ENCODE measurements around the gene VRK3. TPM values are rescaled to one million over a fixed set of nuclear protein-coding genes. Genes with fewer than 3 reads are reported as not detected.

VRK3 gene
- total and polyA plus RNA-seq, 2 donors (not counting 1 experiment from before 2014, with no cell fraction given), result 26.9 to 40.6 TPM

DNA sequence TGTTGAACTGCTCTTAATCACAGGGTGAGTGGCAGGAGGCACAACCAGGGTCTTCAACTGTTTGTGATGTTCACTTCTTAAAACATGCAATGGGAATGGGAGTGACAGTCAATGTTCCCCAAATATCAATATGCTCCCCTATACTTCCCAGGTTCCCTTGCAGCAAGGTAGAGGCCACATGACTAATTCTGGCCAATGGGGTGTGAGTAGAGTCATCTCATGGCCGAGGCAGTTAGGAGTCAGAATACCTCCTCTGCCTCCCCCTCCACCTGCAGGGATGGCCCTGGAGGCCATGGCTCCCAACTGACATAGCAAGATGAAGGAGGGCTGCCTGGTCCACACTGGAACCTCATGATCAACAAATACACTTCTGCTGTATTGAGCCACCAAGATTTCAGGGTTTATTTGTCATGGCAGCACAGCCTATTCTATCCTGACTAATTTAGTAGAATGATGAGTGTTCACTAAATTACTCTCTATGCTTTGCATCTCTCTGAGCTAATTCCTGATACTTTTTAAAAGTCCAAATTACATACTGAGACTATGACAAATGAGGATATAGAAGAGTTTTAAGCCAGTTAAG, 8.9 kb downstream of the VRK3 start:
- Histone ChIP-seq H3K4me3 (replicated peaks in 1 of 4; ENCODE audit: control extremely low read depth in 1 of 4, insufficient read depth in 1 of 4, low read depth in 3 of 4, low read length in 4 of 4) (no peak overlapping the region), H3K79me2 (ENCODE audit: control insufficient read depth, insufficient read depth, low read length) (peaks cover under 1% of the 10 kb centered on the region), H3K27ac (ENCODE audit: insufficient read depth, low read length) (no peak overlapping the region), H3K27me3 (ENCODE audit: control insufficient read depth, insufficient read depth, low read length) (no peaks in the 10 kb centered on the region), H3K9me3 (ENCODE audit: control insufficient read depth, insufficient read depth, low read depth, low read length) (no peaks in the 10 kb centered on the region), H3K36me3 (ENCODE audit: control insufficient read depth, insufficient read depth, low read length) (peaks cover 10% of the 10 kb centered on the region), H2AFZ (ENCODE audit: low read length) (no peak overlapping the region), H3K4me1 (ENCODE audit: control insufficient read depth, extremely low read depth, insufficient read depth, low read length) (no peaks in the 10 kb centered on the region), H3K4me2 (ENCODE audit: extremely low read depth, insufficient read depth, low read length) (no peak overlapping the region), H3K9ac (ENCODE audit: insufficient read depth, low read length) (no peak overlapping the region), H4K20me1 (ENCODE audit: control insufficient read depth, extremely low read depth, insufficient read depth, low read length) (no peaks in the 10 kb centered on the region)
- TF ChIP-seq, protein P1, sequence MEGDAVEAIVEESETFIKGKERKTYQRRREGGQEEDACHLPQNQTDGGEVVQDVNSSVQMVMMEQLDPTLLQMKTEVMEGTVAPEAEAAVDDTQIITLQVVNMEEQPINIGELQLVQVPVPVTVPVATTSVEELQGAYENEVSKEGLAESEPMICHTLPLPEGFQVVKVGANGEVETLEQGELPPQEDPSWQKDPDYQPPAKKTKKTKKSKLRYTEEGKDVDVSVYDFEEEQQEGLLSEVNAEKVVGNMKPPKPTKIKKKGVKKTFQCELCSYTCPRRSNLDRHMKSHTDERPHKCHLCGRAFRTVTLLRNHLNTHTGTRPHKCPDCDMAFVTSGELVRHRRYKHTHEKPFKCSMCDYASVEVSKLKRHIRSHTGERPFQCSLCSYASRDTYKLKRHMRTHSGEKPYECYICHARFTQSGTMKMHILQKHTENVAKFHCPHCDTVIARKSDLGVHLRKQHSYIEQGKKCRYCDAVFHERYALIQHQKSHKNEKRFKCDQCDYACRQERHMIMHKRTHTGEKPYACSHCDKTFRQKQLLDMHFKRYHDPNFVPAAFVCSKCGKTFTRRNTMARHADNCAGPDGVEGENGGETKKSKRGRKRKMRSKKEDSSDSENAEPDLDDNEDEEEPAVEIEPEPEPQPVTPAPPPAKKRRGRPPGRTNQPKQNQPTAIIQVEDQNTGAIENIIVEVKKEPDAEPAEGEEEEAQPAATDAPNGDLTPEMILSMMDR (conservative IDR thresholded peaks at IDR 0.05 in 1 of 2, IDR thresholded peaks at IDR 0.05 in 1 of 2; ENCODE audit: low read depth in 1 of 2, low read length in 2 of 2), result no peak
- TF ChIP-seq EZH2 (IDR thresholded peaks at IDR 0.05; ENCODE audit: low read length, missing control alignments), result no peak
- DNase-seq (ENCODE audit: low read depth in 2 of 2), result no peak

DNA sequence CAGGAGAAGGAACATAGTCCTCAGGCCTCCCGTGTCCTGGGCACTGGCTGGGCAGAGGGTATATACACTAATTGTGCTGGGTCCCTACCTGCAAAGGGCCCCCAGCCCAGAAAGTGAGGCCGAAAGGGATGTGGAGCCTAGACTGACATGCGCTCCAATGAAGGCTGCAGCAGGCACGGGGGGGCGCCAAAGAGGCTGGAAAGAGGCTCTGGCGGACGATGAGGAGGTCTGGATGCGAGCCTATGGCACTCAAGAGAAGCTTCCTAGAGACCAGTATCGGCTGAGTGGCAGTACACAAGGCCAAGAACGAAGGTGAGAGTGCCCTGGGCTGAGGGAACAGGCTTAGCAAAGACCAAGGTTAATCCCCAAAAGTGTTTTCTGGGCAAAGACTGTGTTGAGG, 16.6 kb downstream of the VRK3 start:
- no peaks in the 10 kb centered on the region for H3K9me3 ChIP-seq (ENCODE audit: control insufficient read depth, insufficient read depth, low read depth, low read length)
- H3K79me2 ChIP-seq (ENCODE audit: control insufficient read depth, insufficient read depth, low read length), result no peaks in the 10 kb centered on the region
- no peak for TF ChIP-seq EZH2 (IDR thresholded peaks at IDR 0.05; ENCODE audit: low read length, missing control alignments)
- TF ChIP-seq, protein P1 (conservative IDR thresholded peaks at IDR 0.05 in 1 of 2, IDR thresholded peaks at IDR 0.05 in 1 of 2; ENCODE audit: low read depth in 1 of 2, low read length in 2 of 2), result no peak
- H3K4me3 ChIP-seq (replicated peaks in 1 of 4; ENCODE audit: control extremely low read depth in 1 of 4, insufficient read depth in 1 of 4, low read depth in 3 of 4, low read length in 4 of 4), result no peak overlapping the region
- H4K20me1 ChIP-seq (ENCODE audit: control insufficient read depth, extremely low read depth, insufficient read depth, low read length), result no peaks in the 10 kb centered on the region
- H3K27ac ChIP-seq (ENCODE audit: insufficient read depth, low read length), result no peak overlapping the region
- H3K9ac ChIP-seq (ENCODE audit: insufficient read depth, low read length), result no peak overlapping the region
- H3K4me2 ChIP-seq (ENCODE audit: extremely low read depth, insufficient read depth, low read length), result no peak overlapping the region
- H3K36me3 ChIP-seq (ENCODE audit: control insufficient read depth, insufficient read depth, low read length), result peaks cover 11% of the 10 kb centered on the region
- peaks cover 5% of the 10 kb centered on the region for H3K4me1 ChIP-seq (ENCODE audit: control insufficient read depth, extremely low read depth, insufficient read depth, low read length)
- no peak overlapping the region for H2AFZ ChIP-seq (ENCODE audit: low read length)
- no peaks in the 10 kb centered on the region for H3K27me3 ChIP-seq (ENCODE audit: control insufficient read depth, insufficient read depth, low read length)
- no peak for DNase-seq (ENCODE audit: low read depth in 2 of 2)

- Histone ChIP-seq H3K4me1 (ENCODE audit: control insufficient read depth, extremely low read depth, insufficient read depth, low read length) (peaks cover 8% of the 10 kb centered on the region), H3K4me2 (ENCODE audit: extremely low read depth, insufficient read depth, low read length) (no peak overlapping the region), H3K79me2 (ENCODE audit: control insufficient read depth, insufficient read depth, low read length) (no peaks in the 10 kb centered on the region), H3K4me3 (replicated peaks in 1 of 4; ENCODE audit: control extremely low read depth in 1 of 4, insufficient read depth in 1 of 4, low read depth in 3 of 4, low read length in 4 of 4) (no peak overlapping the region), H4K20me1 (ENCODE audit: control insufficient read depth, extremely low read depth, insufficient read depth, low read length) (no peaks in the 10 kb centered on the region), H3K36me3 (ENCODE audit: control insufficient read depth, insufficient read depth, low read length) (peaks cover 11% of the 10 kb centered on the region), H3K27me3 (ENCODE audit: control insufficient read depth, insufficient read depth, low read length) (no peaks in the 10 kb centered on the region), H3K9me3 (ENCODE audit: control insufficient read depth, insufficient read depth, low read depth, low read length) (no peaks in the 10 kb centered on the region), H2AFZ (ENCODE audit: low read length) (no peak overlapping the region), H3K27ac (ENCODE audit: insufficient read depth, low read length) (no peak overlapping the region), H3K9ac (ENCODE audit: insufficient read depth, low read length) (no peak overlapping the region)
- TF ChIP-seq, protein P1 (conservative IDR thresholded peaks at IDR 0.05 in 1 of 2, IDR thresholded peaks at IDR 0.05 in 1 of 2; ENCODE audit: low read depth in 1 of 2, low read length in 2 of 2), result no peak
- no peak for TF ChIP-seq EZH2 (IDR thresholded peaks at IDR 0.05; ENCODE audit: low read length, missing control alignments)
- no peak for DNase-seq (ENCODE audit: low read depth in 2 of 2)
Observed at GRCh38 chr19:50007947-50008346, 17.2 kb downstream of the VRK3 start.
